Large intestine (tissue), 3 donors: ENCODE data around the gene EDNRB. TPM values are rescaled to one million over a fixed set of nuclear protein-coding genes. Genes with fewer than 3 reads are reported as not detected.

ENCODE experiments used
- DNase-seq, 2 donors: peaks; one replicate each; pipeline versions ENCODE4 v3.0.0 to v3.0.0-alpha.2; 2013
- H3K27ac ChIP-seq: one replicate; pipeline ENCODE4 v1.5.1; 2013; ENCODE audit warnings: low read length
- H3K27me3 ChIP-seq: 2 replicates; pipeline ENCODE4 v1.6.1; 2013; ENCODE audit warnings: low read length; ENCODE audit not compliant: control insufficient read depth, insufficient read depth
- H3K36me3 ChIP-seq: 2 replicates; pipeline ENCODE4 v1.6.1; 2013; ENCODE audit warnings: low read length; ENCODE audit not compliant: control insufficient read depth, insufficient read depth
- H3K4me1 ChIP-seq: one replicate; pipeline ENCODE4 v1.6.1; 2013; ENCODE audit warnings: low read length; ENCODE audit not compliant: control insufficient read depth, insufficient read depth
- H3K4me3 ChIP-seq: one replicate; pipeline ENCODE4 v1.5.1; 2013; ENCODE audit warnings: low read length
- H3K9me3 ChIP-seq: one replicate; pipeline ENCODE4 v1.6.1; 2013; ENCODE audit warnings: mild to moderate bottlenecking, low read depth, low read length, moderate library complexity; ENCODE audit not compliant: control insufficient read depth
- WGBS: methylation state at CpG from one replicate; pipeline ENCODE4 v1.1.5; 2013; ENCODE audit warnings: low lambda C conversion rate; ENCODE audit not compliant: insufficient coverage; 5-methylcytosine and 5-hydroxymethylcytosine counted together
- polyA plus RNA-seq: library from polyadenylated mRNA; unstranded; fragments of 120-200 nt; gene quantifications from one replicate; pipeline ENCODE4 v1.2.1, GENCODE V29; 2013

EDNRB gene
- polyA plus RNA-seq, 1 donor, result 82.1 TPM

DNA sequence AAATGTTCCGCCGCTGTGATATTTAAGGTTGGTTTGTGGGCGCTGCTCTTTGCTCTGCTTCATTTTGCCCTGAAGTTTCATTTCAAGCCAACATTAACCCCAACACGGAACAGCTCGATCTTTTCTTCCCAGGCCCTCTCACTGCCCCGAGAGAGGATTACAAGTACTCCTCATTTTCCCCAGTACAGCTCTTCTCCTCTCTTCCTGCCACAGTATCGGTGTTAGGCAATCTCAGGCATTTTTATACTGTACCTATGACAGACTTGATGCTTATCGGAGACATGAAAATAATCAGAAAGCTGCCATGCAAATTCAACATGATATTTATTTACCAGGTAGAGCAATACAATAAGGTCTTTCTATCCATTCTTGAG is 1.3 kb upstream of the EDNRB start:
- Histone ChIP-seq H3K27me3 (peaks cover 4% of the 10 kb centered on the region), H3K4me1 (no peaks in the 10 kb centered on the region), H3K9me3 (no peaks in the 10 kb centered on the region), H3K4me3 (peak overlapping the region; percentile 87), H3K27ac (peak overlapping the region; percentile 84), H3K36me3 (no peaks in the 10 kb centered on the region)
- peak in 1 of 2 donors; percentile 45 for DNase-seq
- 40% methylated on average over 1 of the region's 8 CpGs for WGBS

GRCh38 chr13:77919246-77919920 is 752 bp upstream of the EDNRB start:
- WGBS, result no CpG with 5 or more reads among the region's 29 CpGs
- no peaks in the 10 kb centered on the region for H3K9me3 ChIP-seq
- H3K4me3 ChIP-seq, result peak overlapping the region; percentile 87
- H3K27me3 ChIP-seq, result peaks cover 4% of the 10 kb centered on the region
- H3K4me1 ChIP-seq, result no peaks in the 10 kb centered on the region
- no peaks in the 10 kb centered on the region for H3K36me3 ChIP-seq
- peak; percentile 36 to 63 for DNase-seq
- H3K27ac ChIP-seq, result peak overlapping the region; percentile 84

- H3K4me3 ChIP-seq, result peak overlapping the region; percentile 87
- peaks cover 14% of the 10 kb centered on the region for H3K4me1 ChIP-seq
- H3K27ac ChIP-seq, result peak overlapping the region; percentile 84
- H3K36me3 ChIP-seq, result no peaks in the 10 kb centered on the region
- no peak for DNase-seq
- H3K27me3 ChIP-seq, result peaks cover 4% of the 10 kb centered on the region
- H3K9me3 ChIP-seq, result no peaks in the 10 kb centered on the region
- WGBS, result 90% methylated on average over 2 of the region's 4 CpGs
Measured at GRCh38 chr13:77916488-77916887, 2.1 kb downstream of the EDNRB start.

- DNase-seq, result no peak
- no peaks in the 10 kb centered on the region for H3K9me3 ChIP-seq
- H3K27ac ChIP-seq, result peak overlapping the region; percentile 84
- H3K4me3 ChIP-seq, result peak overlapping the region; percentile 87
- no peaks in the 10 kb centered on the region for H3K36me3 ChIP-seq
- peaks cover 4% of the 10 kb centered on the region for H3K27me3 ChIP-seq
- WGBS, result no CpG with 5 or more reads among the region's 1 CpG
- H3K4me1 ChIP-seq, result peaks cover 14% of the 10 kb centered on the region
Measured at GRCh38 chr13:77915686-77916085, 2.9 kb downstream of the EDNRB start.

- no peaks in the 10 kb centered on the region for H3K36me3 ChIP-seq
- H3K4me3 ChIP-seq, result peak overlapping the region; percentile 11
- no CpG with 5 or more reads among the region's 3 CpGs for WGBS
- DNase-seq, result peak; percentile 53 to 75
- H3K27me3 ChIP-seq, result no peaks in the 10 kb centered on the region
- peak overlapping the region; percentile 84 for H3K27ac ChIP-seq
- no peaks in the 10 kb centered on the region for H3K9me3 ChIP-seq
- peaks cover 26% of the 10 kb centered on the region for H3K4me1 ChIP-seq
Measured at GRCh38 chr13:77913003-77913402, 5.6 kb downstream of the EDNRB start.

GRCh38 chr13:77911751-77912150 is 6.9 kb downstream of the EDNRB start:
- H3K27me3 ChIP-seq, result no peaks in the 10 kb centered on the region
- H3K9me3 ChIP-seq, result no peaks in the 10 kb centered on the region
- peaks cover 33% of the 10 kb centered on the region for H3K4me1 ChIP-seq
- no peak for DNase-seq
- H3K27ac ChIP-seq, result peak overlapping the region; percentile 84
- H3K4me3 ChIP-seq, result no peak overlapping the region
- WGBS, result no CpG with 5 or more reads among the region's 1 CpG
- H3K36me3 ChIP-seq, result no peaks in the 10 kb centered on the region

GRCh38 chr13:77909827-77910226 is 8.8 kb downstream of the EDNRB start:
- no peaks in the 10 kb centered on the region for H3K27me3 ChIP-seq
- no peak overlapping the region for H3K4me3 ChIP-seq
- no peaks in the 10 kb centered on the region for H3K9me3 ChIP-seq
- H3K27ac ChIP-seq, result peak overlapping the region; percentile 81
- H3K36me3 ChIP-seq, result no peaks in the 10 kb centered on the region
- no CpG with 5 or more reads among the region's 3 CpGs for WGBS
- H3K4me1 ChIP-seq, result peaks cover 33% of the 10 kb centered on the region
- DNase-seq, result no peak

DNA sequence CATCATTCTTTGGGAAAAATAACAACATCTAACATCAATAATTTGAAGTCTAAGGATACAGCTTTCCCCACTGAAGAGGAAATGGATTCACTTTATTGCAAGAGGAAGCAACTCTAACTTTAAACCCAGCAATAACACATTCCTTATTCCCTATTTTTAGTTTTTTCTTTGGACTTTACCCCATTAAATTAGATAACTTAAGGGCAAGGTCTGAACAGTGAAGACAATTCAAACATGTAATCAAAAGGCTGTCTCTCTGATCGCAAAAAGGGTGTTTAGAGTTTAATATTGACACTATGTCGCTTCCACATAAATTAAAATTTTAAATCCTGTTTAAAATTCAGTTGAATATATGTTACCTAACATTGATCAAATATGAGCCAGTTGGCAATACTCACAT is 10.1 kb downstream of the EDNRB start:
- DNase-seq, result peak in 1 of 2 donors; percentile 73
- Histone ChIP-seq H3K27me3 (no peaks in the 10 kb centered on the region), H3K4me1 (peaks cover 29% of the 10 kb centered on the region), H3K27ac (peak overlapping the region; percentile 81), H3K36me3 (no peaks in the 10 kb centered on the region), H3K4me3 (no peak overlapping the region), H3K9me3 (no peaks in the 10 kb centered on the region)
- no CpG with 5 or more reads among the region's 2 CpGs for WGBS

DNA sequence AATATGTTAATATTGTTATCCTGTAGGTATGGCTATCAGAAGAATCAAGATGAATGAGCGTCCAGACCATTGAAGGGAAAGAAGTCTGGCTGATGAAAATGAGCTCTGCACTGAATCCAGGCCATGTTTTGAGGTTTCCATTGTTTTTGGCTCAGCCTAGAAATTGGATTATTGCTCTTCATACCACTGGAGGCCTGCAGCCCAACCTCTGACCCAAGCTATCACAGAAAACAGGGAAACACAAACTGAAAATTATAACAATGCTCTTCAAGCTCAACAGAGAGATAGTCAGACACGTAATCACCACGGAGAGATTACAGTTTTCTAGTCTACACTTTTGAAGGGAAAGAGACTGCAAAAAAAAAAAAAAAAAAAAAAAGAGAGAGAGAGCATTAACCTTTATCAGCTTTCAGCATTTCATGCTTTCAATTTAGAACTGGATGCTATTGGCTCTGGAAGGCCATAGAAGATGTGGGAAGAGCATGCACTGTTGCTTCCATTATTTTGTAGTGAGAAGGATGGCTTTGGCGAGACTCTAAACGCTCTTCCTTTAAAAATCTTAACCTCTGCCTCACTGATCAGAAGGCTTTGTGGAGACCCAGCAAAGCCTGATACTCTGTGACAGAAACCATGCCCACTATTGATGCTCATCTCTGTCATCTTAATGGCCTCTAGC is 10.8 kb downstream of the EDNRB start:
- Histone ChIP-seq H3K27ac (peak overlapping the region; percentile 81), H3K36me3 (peaks cover 5% of the 10 kb centered on the region), H3K9me3 (no peaks in the 10 kb centered on the region), H3K4me1 (peaks cover 29% of the 10 kb centered on the region), H3K27me3 (no peaks in the 10 kb centered on the region), H3K4me3 (no peak overlapping the region)
- peak in 1 of 2 donors; percentile 72 for DNase-seq
- no CpG with 5 or more reads among the region's 5 CpGs for WGBS

- DNase-seq, result no peak
- Histone ChIP-seq H3K9me3 (no peaks in the 10 kb centered on the region), H3K36me3 (peaks cover 11% of the 10 kb centered on the region), H3K4me3 (no peak overlapping the region), H3K4me1 (peaks cover 11% of the 10 kb centered on the region), H3K27me3 (no peaks in the 10 kb centered on the region), H3K27ac (no peak overlapping the region)
- 88% methylated on average over 2 of the region's 4 CpGs for WGBS
Measured at GRCh38 chr13:77904031-77904430, 14.6 kb downstream of the EDNRB start.
